Fibroblast of skin of left quadriceps (primary cell): ENCODE measurements around the gene ESF1.
A peak's percentile ranks its signal among the peaks of the same experiment; 100 is the strongest.
"Not testable (repeated sequence)": the region's sequence is repeated elsewhere in the genome, so short reads cannot be mapped to it uniquely, and the experiment has no call there.

Experiments
- DNase-seq, 2 experiments: peaks; one replicate each; pipeline ENCODE4 v3.0.0-alpha.2; 2013; ENCODE audit warnings: low read depth in 2 of 2

Gene ESF1

DNA sequence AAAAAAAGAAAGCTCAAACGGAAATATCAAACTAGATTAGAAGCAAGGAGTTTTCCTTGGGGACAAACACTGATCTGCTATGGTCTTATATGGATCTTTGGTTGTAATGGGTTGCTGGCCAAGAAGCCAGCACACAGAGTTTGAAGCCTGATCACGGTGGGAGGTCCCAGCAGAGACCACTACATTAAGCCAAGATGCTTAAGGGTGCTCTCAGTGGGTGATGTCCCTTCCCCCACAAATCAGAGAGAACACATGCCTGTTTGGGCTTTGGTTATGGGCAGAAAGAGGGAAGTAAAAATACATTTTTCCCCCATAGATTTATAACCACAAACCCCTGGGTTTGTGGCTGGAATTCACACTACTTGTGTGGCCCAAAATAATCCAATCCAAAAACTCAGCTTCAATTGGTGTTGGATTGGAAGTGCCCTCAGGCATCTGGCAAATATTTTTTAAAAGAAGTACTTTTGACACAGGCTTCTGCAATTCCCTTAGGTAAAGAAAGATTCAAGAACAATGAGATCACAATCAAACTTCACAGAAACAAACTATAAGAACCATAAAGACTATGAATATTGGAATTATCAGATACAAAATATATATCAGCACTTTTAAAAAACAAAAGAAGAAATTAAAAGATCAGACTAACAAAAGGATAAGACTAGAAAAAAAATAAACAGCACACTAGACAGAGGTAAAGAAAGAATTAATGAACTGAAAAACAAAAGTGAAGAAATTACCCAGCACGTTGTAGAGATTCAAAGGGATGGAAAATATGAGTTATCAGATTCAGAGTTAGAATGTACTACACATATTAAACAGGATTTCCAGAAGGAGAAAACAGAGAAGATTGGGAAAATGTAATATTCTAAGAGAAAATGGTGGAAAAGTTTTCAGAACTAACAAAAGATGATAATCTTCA, 44.7 kb downstream of the ESF1 start:
- no peak for DNase-seq

DNA sequence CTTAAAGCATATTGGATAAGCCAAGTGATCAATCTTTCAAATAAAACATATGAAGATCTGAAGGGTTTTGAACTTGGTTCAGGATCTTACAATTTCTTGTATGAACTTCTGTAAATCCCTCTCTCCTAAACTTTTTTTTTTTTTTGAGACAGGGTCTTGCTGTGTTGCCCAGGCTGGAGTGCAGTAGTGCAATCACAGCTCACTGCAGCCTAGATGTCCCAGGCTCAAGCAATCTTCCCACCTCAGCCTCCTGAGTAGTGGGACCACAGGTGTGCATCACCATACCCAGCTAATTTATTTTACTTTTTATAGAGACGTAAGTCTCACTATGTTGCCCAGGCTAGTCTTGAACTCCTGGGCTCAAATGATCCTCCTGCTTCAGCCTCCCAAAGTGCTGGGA, 46.5 kb downstream of the ESF1 start:
- DNase-seq = not testable (repeated sequence)

DNA sequence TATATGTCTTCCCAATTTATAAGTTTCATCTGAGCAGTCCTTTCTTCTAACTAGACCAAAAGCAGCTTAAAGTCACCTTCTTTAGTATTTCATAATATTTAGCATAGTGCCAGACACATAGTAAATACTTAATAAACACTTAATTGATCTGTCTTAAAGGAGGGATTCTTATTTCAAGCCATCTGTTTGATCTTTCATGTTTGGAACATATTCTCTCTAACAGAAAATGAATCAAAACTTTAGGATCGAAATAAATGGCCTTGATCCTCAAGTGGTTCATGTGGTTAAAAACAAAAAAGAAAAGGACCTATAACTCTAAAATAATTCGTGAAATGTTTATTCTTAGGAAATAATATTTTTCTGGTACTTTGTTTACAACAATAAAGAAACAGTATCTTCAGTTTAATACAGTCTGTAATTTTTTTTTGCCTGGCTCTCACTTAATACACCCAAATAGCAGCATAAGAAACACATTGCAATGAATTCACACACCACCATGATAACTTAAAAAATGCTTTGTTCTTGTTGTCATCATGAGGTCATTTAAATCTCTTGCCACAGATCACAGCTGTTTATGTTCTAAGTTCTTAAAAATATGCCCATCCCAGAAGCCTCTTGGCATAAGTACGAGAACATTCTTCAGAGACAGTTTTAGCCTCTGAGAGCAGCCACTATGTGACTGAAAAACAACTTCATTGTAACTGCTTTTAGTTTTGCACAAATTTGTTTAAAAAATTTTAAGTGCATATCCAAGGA, 48.1 kb downstream of the ESF1 start:
- DNase-seq = peak in 1 of 2 experiments; percentile 15

DNA sequence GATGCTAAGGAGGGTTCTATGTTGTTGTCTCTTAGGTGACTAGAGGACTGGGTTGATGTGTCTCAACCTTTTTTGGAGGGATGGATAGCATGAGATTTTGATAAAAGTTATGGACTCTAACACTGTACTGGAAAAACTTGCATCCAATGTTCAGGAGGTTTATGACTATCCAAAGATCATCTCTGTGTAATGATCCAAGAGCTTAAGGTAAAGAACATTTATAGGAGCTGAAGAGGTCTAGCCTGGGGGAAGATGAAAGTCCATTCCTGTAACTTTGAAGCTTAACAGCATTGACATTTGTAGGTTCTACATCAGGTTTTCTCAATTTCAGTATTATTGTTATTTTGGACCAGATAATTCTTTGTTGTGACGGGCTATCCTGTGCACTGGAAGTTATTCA, 48.9 kb downstream of the ESF1 start:
- DNase-seq = no peak

DNA sequence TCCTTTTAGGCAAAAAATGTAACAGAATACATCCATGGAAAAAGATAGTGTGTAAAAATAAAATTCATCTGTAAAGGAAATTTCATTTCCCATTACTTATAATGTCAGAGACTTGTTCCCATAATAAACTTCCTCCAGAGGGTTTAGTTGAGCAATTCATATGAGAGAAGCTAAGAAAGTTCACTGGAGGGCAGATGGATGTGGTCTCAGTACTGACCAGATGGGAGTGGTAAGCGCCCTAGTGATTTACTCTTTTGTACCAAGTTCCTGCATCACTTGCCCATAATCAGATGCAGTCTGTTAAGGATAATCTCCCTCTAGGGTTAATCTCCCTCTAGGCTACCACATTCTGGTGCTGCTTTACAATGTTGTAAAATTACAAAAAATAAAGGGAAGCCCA, 61.7 kb downstream of the ESF1 start:
- no peak for DNase-seq

DNA sequence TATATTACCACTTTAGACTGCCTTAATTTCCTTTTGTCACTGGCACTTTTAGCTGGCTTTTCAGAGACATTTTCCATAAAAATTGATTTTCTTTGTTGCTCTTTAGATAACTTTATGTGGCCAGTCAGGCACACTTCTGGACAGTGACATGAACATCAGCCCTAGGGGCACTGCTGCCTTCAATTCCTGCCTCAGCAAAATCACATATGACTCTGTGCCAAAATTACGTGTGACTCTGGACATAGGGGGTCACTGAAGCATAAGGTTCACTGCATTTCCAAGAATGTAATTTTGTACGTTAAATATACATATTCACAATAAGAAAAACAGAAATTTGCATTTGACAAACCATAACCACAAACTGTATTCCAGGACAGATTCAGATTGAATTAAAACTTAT, 66.5 kb downstream of the ESF1 start:
- no peak for DNase-seq

DNA sequence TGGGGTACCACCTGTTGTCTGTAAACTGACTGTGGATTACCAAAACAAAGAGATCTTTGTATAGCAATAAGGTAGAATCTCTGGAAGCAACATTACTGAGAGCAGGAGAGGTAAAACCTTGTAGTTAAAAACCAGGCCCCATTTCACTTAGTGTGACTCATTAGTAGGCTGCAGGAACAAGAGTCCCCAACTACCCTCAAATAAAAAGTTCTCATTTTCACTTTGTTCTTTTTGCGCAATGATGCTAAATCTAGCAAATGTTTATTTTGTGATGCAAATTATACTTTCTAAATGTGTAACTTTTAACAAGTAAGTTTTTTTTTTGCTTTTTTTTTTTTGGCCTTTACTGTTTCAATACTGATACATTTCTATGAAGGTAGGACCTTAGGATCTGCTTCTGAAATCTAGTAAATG, 67.1 kb downstream of the ESF1 start:
- no peak for DNase-seq

DNA sequence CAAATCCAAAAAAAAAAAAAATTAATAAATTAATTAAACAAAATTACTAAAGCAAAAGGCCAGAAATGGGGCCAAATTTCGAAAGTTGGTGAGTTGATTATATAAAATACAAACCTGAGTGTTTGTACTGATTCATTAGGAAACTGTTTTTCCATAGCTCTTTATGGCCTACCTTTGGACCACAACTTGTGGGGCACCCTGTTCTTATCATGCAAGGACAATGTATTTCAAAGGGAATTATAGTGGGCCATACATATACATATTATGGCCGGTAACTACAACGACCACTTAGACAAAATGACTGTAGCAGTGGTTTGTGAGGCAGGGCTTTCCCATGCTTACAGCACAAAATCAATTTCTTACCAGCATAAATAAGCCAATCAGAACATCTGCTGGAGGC, 69.5 kb downstream of the ESF1 start:
- no peak for DNase-seq

DNA sequence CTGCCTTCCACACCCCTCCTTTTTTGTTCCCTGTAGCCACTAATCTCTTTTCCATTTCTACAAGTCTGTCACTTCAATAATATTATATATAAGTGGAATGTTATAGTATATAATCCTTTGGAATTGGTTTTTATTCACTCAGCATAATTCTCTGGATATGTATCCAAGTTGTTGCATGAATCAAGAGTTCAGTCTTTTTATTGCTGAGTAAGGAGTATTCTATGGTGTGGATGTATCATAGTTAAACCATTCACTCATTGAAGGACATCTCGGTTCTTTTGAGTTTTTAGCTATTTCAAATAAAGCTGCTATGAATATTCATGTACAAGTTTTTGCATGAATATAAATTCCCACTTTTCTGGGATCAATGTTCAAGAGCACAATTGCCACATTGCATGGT, 76.5 kb downstream of the ESF1 start:
- DNase-seq = no peak

DNA sequence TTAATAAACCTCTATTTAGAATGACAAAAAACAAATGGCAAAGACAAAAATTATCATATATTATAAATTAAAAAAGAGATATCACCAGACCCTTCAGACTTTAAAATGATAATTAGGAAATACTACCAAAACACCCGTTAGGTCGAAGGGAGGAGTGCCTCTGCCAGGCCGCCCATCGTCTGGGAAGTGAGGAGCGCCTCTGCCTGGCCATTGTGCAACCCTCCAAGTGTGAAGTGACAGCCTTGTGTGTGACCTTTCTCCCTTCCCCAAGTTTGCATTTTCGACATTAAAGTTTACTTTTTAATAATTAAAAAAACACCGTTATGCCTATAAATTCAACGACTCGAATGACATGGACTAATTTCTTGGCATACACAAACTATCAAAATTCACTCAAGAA, 81.5 kb downstream of the ESF1 start:
- DNase-seq = no peak

DNA sequence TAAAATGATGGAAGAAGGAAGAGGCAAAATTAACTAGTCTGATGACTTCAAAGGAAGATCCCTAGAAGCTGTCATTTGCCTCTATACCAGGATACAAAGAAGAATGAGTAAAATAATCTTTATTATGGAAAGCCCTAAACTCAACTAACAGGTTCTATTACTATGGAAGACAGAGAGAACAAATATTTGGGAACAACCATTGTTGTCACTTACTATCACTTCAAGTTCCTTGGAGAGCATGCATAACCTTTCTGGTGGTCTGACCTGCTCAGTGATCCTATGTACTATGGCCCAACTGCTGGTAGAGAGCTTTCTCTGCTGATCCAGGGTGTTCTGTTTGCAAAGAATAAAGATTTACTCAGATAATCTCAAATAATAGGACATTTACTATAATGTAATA, 83.2 kb downstream of the ESF1 start:
- DNase-seq = no peak

DNA sequence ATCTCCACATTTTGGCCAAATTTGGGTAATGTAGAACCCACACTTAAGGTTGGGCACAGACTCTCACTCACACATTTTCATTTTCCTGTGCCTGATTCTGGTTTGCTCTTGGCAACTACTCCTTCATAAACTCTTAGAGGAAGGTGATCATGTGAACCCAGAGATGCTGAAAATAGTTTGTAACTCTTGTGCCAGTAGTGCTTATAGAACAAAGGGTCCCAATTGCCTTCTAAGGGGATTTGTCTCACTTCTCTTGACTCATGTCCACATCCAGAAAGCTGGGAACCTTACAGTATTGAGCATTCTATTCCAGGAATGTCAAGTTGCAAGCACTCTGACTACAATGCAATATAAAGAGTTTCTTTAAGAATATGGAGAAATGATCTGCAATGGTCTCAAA, 84.0 kb downstream of the ESF1 start:
- no peak for DNase-seq

DNA sequence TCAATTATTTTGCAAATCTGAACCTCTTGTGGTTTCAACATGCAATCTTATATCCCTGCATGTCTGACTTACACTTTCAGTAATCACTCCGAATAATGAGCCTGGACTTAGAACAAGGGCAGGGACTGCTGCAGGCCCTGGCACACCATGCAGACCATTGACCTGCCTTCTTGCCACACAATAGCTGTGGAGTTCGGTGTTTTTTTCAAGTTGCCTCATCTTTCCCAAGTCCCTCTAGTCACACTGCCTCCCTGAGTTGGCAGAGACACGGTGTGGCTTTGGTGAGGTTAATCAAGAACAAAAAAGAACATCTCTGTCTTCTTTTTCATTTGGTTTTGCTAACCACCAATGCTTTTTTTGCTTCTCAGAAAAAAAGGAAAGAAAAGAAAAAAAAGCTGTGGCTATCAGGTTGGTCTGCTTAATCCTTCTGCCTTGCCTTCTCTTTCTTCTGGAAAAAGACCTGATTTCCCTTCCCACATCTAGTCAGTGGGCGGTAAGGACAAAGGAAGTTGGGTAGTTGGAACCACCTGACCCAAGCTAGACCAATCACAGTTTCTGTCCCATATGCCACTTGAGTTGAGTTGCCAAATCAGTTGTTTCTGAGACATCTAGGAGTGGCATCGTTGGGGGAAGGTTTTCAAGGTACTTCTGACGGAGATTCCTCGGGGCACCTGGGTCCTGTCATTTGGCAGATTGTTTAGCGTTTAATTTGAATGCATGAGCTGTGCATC, 90.1 kb downstream of the ESF1 start:
- no peak for DNase-seq

DNA sequence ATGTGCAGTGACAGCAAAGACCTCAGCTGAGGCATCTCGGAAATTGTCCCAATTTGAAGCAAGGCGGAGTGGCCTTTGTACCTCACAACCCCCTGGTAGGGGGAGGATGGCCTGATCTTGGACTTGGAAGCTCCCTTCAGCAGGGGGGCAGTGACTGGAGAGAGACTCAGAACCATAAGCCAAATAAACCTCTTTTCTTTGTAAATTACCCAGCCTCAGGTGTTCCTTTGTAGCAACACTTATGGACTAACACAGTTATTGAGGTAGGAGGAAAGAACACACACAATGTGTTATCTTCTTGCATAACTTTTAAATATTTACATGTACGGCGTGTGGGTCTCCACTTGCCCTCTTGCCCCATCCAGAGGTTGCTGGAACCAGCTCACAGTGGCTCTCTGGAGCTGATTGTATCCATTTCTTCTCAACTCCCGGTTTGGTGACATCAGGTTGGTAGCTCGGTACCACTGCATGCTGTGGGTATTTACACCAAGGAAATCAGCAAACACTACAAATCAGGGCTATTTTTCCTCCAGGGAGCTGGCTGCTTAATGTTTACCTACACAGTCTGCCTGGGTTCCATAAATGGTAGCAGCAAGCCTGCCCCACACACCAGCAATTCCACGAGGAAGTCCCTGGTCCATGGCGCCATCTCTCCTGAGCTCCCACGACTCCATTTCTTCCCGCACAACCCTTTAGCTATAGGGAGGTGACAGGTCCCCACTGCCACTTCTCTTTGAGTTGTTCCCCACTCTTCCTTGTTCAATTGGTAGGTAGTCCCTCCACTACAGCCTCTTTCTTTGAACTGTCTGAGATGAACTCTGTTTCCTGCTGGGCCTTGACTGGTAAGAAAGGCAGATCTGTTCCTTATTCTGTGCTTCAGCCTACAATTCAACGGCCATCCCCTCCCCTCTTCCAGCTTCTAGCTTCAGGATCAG, 91.7 kb downstream of the ESF1 start:
- DNase-seq = no peak

DNA sequence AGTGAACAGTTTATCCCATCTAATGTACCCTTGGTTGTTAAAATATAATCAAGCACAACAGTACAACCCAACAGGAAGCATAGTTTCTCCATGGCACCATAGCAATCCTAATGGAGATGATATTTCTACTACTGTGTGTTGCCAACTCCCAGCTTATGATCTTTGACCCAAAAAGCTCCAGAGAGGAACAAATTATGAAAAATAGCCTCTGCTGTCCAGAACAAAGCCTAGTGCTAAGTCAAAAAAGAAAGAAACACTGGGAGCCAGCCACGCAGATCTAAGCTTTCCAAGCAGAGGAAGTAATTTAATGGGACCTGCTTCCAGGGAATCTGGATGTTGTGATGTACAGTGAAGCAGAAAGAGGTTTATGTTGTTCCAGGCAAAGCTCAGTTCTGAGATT, 93.8 kb downstream of the ESF1 start:
- DNase-seq = no peak

DNA sequence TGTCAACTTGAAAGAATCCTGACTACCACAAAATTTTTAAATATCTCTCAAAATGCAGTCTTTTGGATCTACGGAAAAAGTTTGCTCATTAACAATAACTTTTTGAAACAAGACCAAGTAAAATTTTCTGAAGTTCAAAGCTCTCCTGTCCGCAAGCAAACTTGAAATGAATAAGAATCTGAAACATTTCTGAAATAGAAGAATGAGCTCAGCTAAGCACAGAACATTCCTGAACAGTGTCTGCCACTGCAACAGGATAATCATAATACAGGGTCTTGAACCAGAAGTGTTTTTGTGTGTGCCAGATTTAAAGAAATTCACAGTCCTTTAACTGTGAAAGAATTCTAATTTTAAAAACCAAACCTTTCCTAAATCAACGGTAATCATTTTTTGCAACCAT, 96.9 kb downstream of the ESF1 start:
- no peak for DNase-seq

DNA sequence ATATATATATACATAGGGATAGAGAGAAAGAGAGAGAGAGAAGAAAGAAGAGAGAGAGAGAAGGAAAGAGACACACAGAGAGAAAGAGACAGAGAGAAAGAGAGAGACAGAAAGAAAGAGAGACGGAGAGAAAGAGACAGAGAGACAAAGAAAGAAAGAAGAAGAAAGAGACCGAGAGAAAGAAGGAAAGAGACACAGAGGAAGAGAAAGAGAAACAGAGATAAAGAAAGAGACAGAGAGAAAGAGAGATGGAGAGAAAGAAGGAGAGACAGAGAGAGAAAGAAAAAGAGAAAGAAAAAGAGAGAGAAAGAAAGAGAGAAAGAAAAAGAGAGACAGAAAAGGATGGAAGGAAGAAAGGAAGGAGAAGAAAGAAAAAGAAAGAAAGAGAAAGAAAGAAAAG, 99.1 kb downstream of the ESF1 start:
- DNase-seq = no peak

DNA sequence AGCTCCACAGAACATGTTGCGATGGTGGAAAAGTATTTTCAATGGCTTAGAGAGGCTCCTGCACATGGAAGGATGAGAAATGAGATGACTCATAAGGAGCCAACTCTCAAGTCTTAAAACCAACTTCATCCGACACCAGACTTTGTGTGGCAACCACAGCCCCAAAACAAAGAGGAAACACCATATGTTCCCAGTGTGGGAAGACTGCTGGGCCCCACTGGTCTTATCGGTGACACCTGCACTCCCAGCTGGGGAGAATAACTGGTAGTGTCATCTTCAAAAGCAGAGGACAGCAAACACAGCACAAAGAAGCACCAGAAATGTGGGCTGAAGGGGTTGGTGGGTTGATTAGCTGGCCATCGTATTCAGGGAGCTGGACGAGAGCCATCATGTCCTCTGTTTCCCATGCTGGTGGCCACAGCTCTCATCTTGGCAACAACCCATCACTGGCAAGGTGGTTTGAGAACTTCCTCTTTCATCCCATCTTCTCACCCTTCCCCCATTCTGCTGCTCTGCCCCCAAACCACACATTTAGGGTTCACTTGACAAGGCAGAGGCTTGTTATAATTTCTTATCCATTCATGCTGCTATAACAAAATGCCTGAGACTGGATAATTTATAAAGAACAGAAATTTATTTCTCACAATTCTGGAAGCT, 100.0 kb downstream of the ESF1 start:
- DNase-seq = no peak

DNA sequence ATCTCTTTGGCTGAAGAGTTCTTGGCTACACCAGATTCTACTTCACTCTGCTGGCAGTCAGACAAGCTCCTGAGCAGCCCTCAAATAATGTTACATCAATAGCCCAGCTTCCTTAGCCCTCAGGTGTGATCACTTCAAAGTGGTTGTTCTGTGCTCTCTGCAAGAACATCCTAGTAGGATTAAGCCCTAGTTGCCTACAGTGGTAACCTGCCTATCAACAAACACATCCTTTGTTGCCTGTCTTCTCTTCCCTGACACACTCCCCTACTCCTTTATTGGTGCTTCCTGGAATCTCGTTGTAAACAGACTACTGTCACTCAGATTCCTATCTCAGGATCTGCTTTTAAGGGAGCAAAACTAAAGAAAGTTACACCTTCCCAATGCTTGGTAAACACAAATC, 100.9 kb downstream of the ESF1 start:
- DNase-seq = no peak

DNA sequence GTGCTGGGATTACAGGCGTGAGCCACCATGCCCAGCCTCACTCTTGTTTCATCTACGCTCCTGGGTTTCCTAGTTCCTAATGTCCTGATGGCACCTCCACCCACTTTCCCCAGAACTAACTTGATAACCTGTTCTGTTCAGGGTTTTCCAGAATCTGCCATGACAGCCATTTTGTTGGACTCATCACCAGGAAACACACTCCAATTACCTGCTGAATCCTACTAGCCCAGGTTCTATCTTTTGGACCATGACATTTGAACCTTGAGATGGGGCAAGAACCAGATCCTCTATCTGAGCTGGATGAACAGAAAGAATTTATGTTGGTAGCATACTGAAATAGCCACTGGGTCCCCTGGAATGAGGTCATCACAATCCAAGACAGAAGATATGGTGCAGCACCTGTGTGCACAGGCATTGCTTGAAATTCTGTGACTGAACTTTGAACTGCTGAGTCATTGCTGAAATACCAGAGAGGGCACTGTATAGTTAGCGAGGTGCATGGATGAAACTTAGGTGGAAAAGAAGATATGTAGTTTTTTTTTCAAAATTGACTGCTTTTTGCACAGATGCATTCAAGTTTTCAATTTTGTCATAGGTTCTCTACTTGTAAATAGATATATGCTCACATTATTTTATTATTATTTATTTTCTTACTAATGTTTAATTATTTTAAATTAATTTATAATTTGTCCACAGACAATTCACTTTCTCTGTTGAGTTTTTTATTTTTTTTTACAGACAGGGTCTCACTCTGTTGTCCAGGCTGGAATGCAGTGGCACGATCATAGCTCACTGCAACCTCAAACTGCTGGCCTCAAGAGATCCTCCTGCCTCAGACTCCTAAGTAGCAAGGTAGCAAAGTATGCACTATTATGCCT, 103.2 kb downstream of the ESF1 start:
- DNase-seq = no peak
